H1 (cell line): ENCODE results near the gene PTBP3. TPM values are rescaled to one million over a fixed set of nuclear protein-coding genes. Genes with fewer than 3 reads are reported as not detected.

Source experiments
- CTCF ChIA-PET: fragments of 300-600 bp; sonication (Branson Sonifier 250); formaldehyde crosslinking; loops from one replicate; lab custom pipeline; 2021; ENCODE audit not compliant: partially characterized antibody; lab: Charles Lee
- POLR2A ChIA-PET: fragments of 300-600 bp; sonication (Branson Sonifier 250); formaldehyde crosslinking; loops from one replicate; lab custom pipeline; 2021; ENCODE audit warnings: inconsistent platforms; ENCODE audit not compliant: partially characterized antibody; lab: Charles Lee
- DNase-seq, 2 experiments: peaks; one replicate each; pipeline versions ENCODE4 v3.0.0 to v3.0.0-alpha.2; 2010 to 2022; ENCODE audit warnings: low spot score in 2 of 2, low read depth in 1 of 2, mixed read lengths in 1 of 2
- FAIRE-seq: peaks from 2 replicates; lab custom pipeline; 2011; peaks lifted over from hg19 to GRCh38; lab: Jason Lieb, UNC
- H2AFZ ChIP-seq: 2 replicates; pipeline ENCODE4 v1.8.1; 2012; ENCODE audit warnings: low read length, inconsistent platforms
- H2AK5ac ChIP-seq: 2 replicates; pipeline ENCODE4 v1.6.1; 2013; ENCODE audit warnings: low read depth, low read length
- H2BK120ac ChIP-seq: replicated peaks from 2 replicates; pipeline ENCODE3; 2013; ENCODE audit warnings: low read depth, low read length, inconsistent platforms
- H2BK12ac ChIP-seq: 2 replicates; pipeline ENCODE4 v1.6.1; 2013; ENCODE audit warnings: low read depth, low read length
- H2BK15ac ChIP-seq: 2 replicates; pipeline ENCODE4 v1.6.1; 2013; ENCODE audit warnings: low read length
- H2BK20ac ChIP-seq: 2 replicates; pipeline ENCODE4 v1.6.1; 2013; ENCODE audit warnings: low read length
- H2BK5ac ChIP-seq: 2 replicates; pipeline ENCODE4 v1.6.1; 2013; ENCODE audit warnings: low read depth, low read length
- H3K14ac ChIP-seq: 2 replicates; pipeline ENCODE4 v1.6.1; 2013; ENCODE audit warnings: inconsistent platforms; ENCODE audit not compliant: insufficient read length
- H3K18ac ChIP-seq: 2 replicates; pipeline ENCODE4 v1.6.1; 2013; ENCODE audit warnings: low read length; ENCODE audit errors: extremely low read depth
- H3K23ac ChIP-seq: 2 replicates; pipeline ENCODE4 v1.6.1; 2013; ENCODE audit warnings: inconsistent platforms; ENCODE audit not compliant: insufficient read length
- H3K23me2 ChIP-seq: 2 replicates; pipeline ENCODE4 v1.6.1; 2013; ENCODE audit warnings: low read depth, low read length
- H3K27ac ChIP-seq: 2 replicates; pipeline ENCODE4 v1.6.1; 2011; ENCODE audit warnings: low read depth, low read length, inconsistent platforms
- H3K27me3 ChIP-seq, 4 experiments: replicated peaks in 1 of 4; 1 replicate in 1 of 4; 2 replicates in 3 of 4; pipeline versions ENCODE4 v1.6.1 to v1.8.1; 2011 to 2013; ENCODE audit warnings: low read length in 3 of 4, mild to moderate bottlenecking in 3 of 4, inconsistent platforms in 2 of 4, mixed read lengths in 2 of 4, moderate library complexity in 1 of 4; ENCODE audit not compliant: control insufficient read depth in 3 of 4, insufficient read depth in 3 of 4; ENCODE audit errors: extremely low read depth in 1 of 4
- H3K36me3 ChIP-seq, 4 experiments: 2 replicates each; pipeline versions ENCODE4 v1.6.1 to v1.8.1; 2011 to 2013; ENCODE audit warnings: mild to moderate bottlenecking in 4 of 4, low read length in 3 of 4, moderate library complexity in 2 of 4, control low read depth in 1 of 4, inconsistent platforms in 1 of 4; ENCODE audit not compliant: insufficient read depth in 4 of 4, control insufficient read depth in 2 of 4
- H3K4ac ChIP-seq: replicated peaks from 2 replicates; pipeline ENCODE3; 2013; ENCODE audit warnings: low read length, low read depth, mixed read lengths, inconsistent platforms; ENCODE audit not compliant: insufficient read length
- H3K4me1 ChIP-seq, 4 experiments: replicated peaks in 1 of 4; 1 replicate in 1 of 4; 2 replicates in 3 of 4; pipeline versions ENCODE4 v1.6.1 to v1.8.1; 2011 to 2013; ENCODE audit warnings: low read length in 3 of 4, inconsistent platforms in 2 of 4, mixed read lengths in 1 of 4; ENCODE audit not compliant: insufficient read depth in 4 of 4, control insufficient read depth in 3 of 4
- H3K4me2 ChIP-seq, 2 experiments: 2 replicates each; pipeline versions ENCODE4 v1.6.1 to v1.8.1; 2011 to 2013; ENCODE audit warnings: low read depth in 2 of 2, low read length in 2 of 2, control low read depth in 1 of 2, inconsistent platforms in 1 of 2, mild to moderate bottlenecking in 1 of 2; ENCODE audit not compliant: insufficient read depth in 1 of 2
- H3K4me3 ChIP-seq, 4 experiments: fragments of 200-600, 300-600 bp in 1 of 4; sonication (generic), shearing (Covaris generic), sonication (Bioruptor Twin) in 1 of 4; 2 replicates each; pipeline versions ENCODE4 v1.5.1 to v1.8.1; 2011 to 2016; ENCODE audit warnings: low read length in 4 of 4, low read depth in 3 of 4, control low read depth in 2 of 4, inconsistent platforms in 2 of 4, mild to moderate bottlenecking in 2 of 4, mixed read lengths in 1 of 4, moderate library complexity in 1 of 4; ENCODE audit not compliant: insufficient read depth in 2 of 4; ENCODE audit errors: extremely low read depth in 1 of 4
- H3K56ac ChIP-seq: replicated peaks from 2 replicates; pipeline ENCODE3; 2013; ENCODE audit warnings: low read depth, mild to moderate bottlenecking, mixed read lengths, low read length, inconsistent platforms; ENCODE audit not compliant: insufficient read length
- H3K79me1 ChIP-seq: 2 replicates; pipeline ENCODE4 v1.6.1; 2013; ENCODE audit warnings: low read depth, low read length, control low read depth
- H3K79me2 ChIP-seq, 2 experiments: 2 replicates each; pipeline versions ENCODE4 v1.6.1 to v1.8.1; 2012 to 2013; ENCODE audit warnings: low read length in 2 of 2, mild to moderate bottlenecking in 2 of 2, inconsistent platforms in 1 of 2; ENCODE audit not compliant: insufficient read depth in 2 of 2, control insufficient read depth in 1 of 2
- H3K9ac ChIP-seq, 4 experiments: replicated peaks in 1 of 4; 1 replicate in 1 of 4; 2 replicates in 3 of 4; pipeline versions ENCODE4 v1.6.1 to v1.8.1; 2011 to 2013; ENCODE audit warnings: low read depth in 3 of 4, low read length in 3 of 4, control low read depth in 2 of 4, mild to moderate bottlenecking in 2 of 4, moderate library complexity in 2 of 4, inconsistent platforms in 1 of 4; ENCODE audit errors: extremely low read depth in 1 of 4
- H3K9me3 ChIP-seq, 2 experiments: 2 replicates each; pipeline versions ENCODE4 v1.6.1 to v1.8.1; 2012 to 2013; ENCODE audit warnings: mild to moderate bottlenecking in 2 of 2, moderate library complexity in 2 of 2, control low read depth in 1 of 2, inconsistent platforms in 1 of 2, low read depth in 1 of 2, low read length in 1 of 2, mixed read lengths in 1 of 2; ENCODE audit not compliant: insufficient read depth in 2 of 2
- H4K20me1 ChIP-seq, 2 experiments: replicated peaks in 1 of 2; 2 replicates each; pipeline versions ENCODE3 to v1.8.1; 2011 to 2013; ENCODE audit warnings: inconsistent platforms in 2 of 2, low read length in 2 of 2, mild to moderate bottlenecking in 1 of 2; ENCODE audit not compliant: insufficient read depth in 2 of 2, control insufficient read depth in 1 of 2
- H4K5ac ChIP-seq: 2 replicates; pipeline ENCODE4 v1.6.1; 2013; ENCODE audit warnings: low read length, low read depth, mixed read lengths, inconsistent platforms; ENCODE audit not compliant: insufficient read length
- H4K8ac ChIP-seq: 2 replicates; pipeline ENCODE4 v1.8.0; 2013; ENCODE audit warnings: mild to moderate bottlenecking, moderate library complexity, low read length, inconsistent platforms; ENCODE audit not compliant: insufficient read depth; ENCODE audit errors: extremely low read depth
- H4K91ac ChIP-seq: replicated peaks from 2 replicates; pipeline ENCODE3; 2013; ENCODE audit warnings: low read length, mixed read lengths, inconsistent platforms; ENCODE audit not compliant: insufficient read length
- ATF2 ChIP-seq: IDR thresholded peaks from 2 replicates; pipeline ENCODE4 v1.6.1; 2012; ENCODE audit warnings: low read length, inconsistent platforms
- BACH1 ChIP-seq: IDR thresholded peaks from 2 replicates; pipeline ENCODE4 v1.6.1; 2012; ENCODE audit warnings: low read length, improper control_type of control experiment
- BRCA1 ChIP-seq: IDR thresholded peaks from 2 replicates; pipeline ENCODE4 v1.6.1; 2012; ENCODE audit warnings: low read depth, low read length, improper control_type of control experiment
- CBX5 ChIP-seq: fragments of 300-800, 300-1000 bp; sonication (generic); IDR thresholded peaks from 2 replicates; pipeline ENCODE4 v1.7.1; 2016; ENCODE audit warnings: antibody characterized with exemption, low read length, low read depth
- CREB1 ChIP-seq: IDR thresholded peaks from 2 replicates; pipeline ENCODE4 v1.6.1; 2012; ENCODE audit warnings: inconsistent platforms
- EGR1 ChIP-seq: IDR thresholded peaks from 2 replicates; pipeline ENCODE4 v1.6.1; 2011; ENCODE audit warnings: low read depth, low read length, borderline replicate concordance
- GTF2F1 ChIP-seq: IDR thresholded peaks from 2 replicates; pipeline ENCODE4 v1.6.1; 2012; ENCODE audit warnings: low read depth, low read length, improper control_type of control experiment, borderline replicate concordance
- SAP30 ChIP-seq: fragments of 300-600 bp; sonication (generic); IDR thresholded peaks from 2 replicates; pipeline ENCODE4 v1.7.1; 2012; ENCODE audit warnings: low read length, moderate library complexity, mild to moderate bottlenecking, inconsistent platforms; ENCODE audit not compliant: insufficient read depth, insufficient replicate concordance
- SIRT6 ChIP-seq: IDR thresholded peaks from one replicate; pipeline ENCODE4 v1.7.1; 2012; ENCODE audit warnings: low read length, inconsistent platforms
- TAF1 ChIP-seq: IDR thresholded peaks from 2 replicates; pipeline ENCODE4 v1.6.1; 2011; ENCODE audit warnings: mild to moderate bottlenecking, low read depth, low read length
- TCF12 ChIP-seq: IDR thresholded peaks from 2 replicates; pipeline ENCODE4 v1.6.1; 2011; ENCODE audit warnings: low read depth, mild to moderate bottlenecking, low read length
- WGBS, 2 experiments: shearing (Covaris generic) in 1 of 2; methylation state at CpG; one replicate each; pipeline versions ENCODE4 v1.1.6 to v1.1.7; 2013 to 2015; ENCODE audit warnings: low lambda C conversion rate in 2 of 2, mixed read lengths in 2 of 2, inconsistent platforms in 1 of 2, low coverage in 1 of 2, missing lambda C conversion rate in 1 of 2; ENCODE audit not compliant: insufficient replicate concordance in 2 of 2, insufficient coverage in 1 of 2, insufficient read length in 1 of 2; ENCODE audit errors: extremely low coverage in 1 of 2, missing lambda C conversion rate in 1 of 2; 5-methylcytosine and 5-hydroxymethylcytosine counted together
- polyA plus RNA-seq, 7 experiments: library from polyadenylated mRNA; depleted of rRNA in 3 of 7; stranded (reverse) in 5 of 7; unstranded in 2 of 7; fragments of >200 nt in 5 of 7; fragments of 200-250 nt in 2 of 7; gene quantifications; 1 replicate in 5 of 7; 2 replicates in 1 of 7; 4 replicates in 1 of 7; pipeline versions ENCODE4 v1.2.1 to v1.2.3, GENCODE V29; 2011 to 2013; ENCODE audit warnings: missing spikeins in 2 of 7, mixed read lengths in 2 of 7
- total RNA-seq: library from RNA; stranded (reverse); fragmentation: NEBNext Ultra II Directional; extraction: Animal tissue kit (Norgen Biotek cat#: 25700); gene quantifications from 2 replicates; pipeline ENCODE4 v1.2.1, GENCODE V29; 2021

Gene PTBP3
- total and polyA plus RNA-seq, 2 of the 8 experiments (the other 6 are each of a cell fraction or from before 2014, with no cell fraction given), result 51.0 to 124 TPM

GRCh38 chr9:112360047-112360804, 26.8 kb upstream of the PTBP3 start:
- POLR2A ChIA-PET, result interaction anchor here (1.8 kb wide), 2 partner anchors 12 to 18 kb away, joined by 4 read pairs; no protein-coding TSS in a partner anchor
- no peak overlapping the region for H2BK12ac ChIP-seq
- H3K4ac ChIP-seq, result no peak overlapping the region
- no peak overlapping the region for H3K9ac ChIP-seq
- H3K27ac ChIP-seq, result no peak overlapping the region
- WGBS, 2 experiments, result 94% methylated on average over 5 of the region's 5 CpGs; no CpG with 5 or more reads in 1 of the 2 experiments
- no peak overlapping the region for H2BK20ac ChIP-seq
- no peak overlapping the region for H3K14ac ChIP-seq
- no peak overlapping the region for H2BK15ac ChIP-seq
- no peaks in the 10 kb centered on the region for H3K79me1 ChIP-seq
- FAIRE-seq, result no peak
- no peak overlapping the region for H2BK5ac ChIP-seq
- H4K5ac ChIP-seq, result no peak overlapping the region
- H2BK120ac ChIP-seq, result no peak overlapping the region
- no peak overlapping the region for H2AK5ac ChIP-seq
- DNase-seq, result no peak
- H3K23me2 ChIP-seq, result no peaks in the 10 kb centered on the region
- H4K91ac ChIP-seq, result no peak overlapping the region
- CTCF ChIA-PET, result interaction anchor here (0.6 to 5.1 kb wide), 29 partner anchors 9 to 345 kb away, joined by 3 to 69 read pairs (median 4); partner anchors contain the start of gene HSDL2
- H3K4me1 ChIP-seq, result no peaks in the 10 kb centered on the region
- no peaks in the 10 kb centered on the region for H3K36me3 ChIP-seq
- H3K4me2 ChIP-seq, result no peak overlapping the region
- no peak overlapping the region for H2AFZ ChIP-seq
- H4K8ac ChIP-seq, result no peak overlapping the region
- H3K4me3 ChIP-seq, result no peak overlapping the region
- H3K18ac ChIP-seq, result no peak overlapping the region
- H3K9me3 ChIP-seq, result 0 out of 4 replicates have a peak, but pooled peaks cover 2% of the 10 kb centered on the region in 2 experiments
- H3K79me2 ChIP-seq, result no peaks in the 10 kb centered on the region
- no peaks in the 10 kb centered on the region for H3K27me3 ChIP-seq
- no peak overlapping the region for H3K23ac ChIP-seq
- H4K20me1 ChIP-seq, result no peaks in the 10 kb centered on the region
- no peak overlapping the region for H3K56ac ChIP-seq
- TF ChIP-seq CBX5 (no peak), SAP30 (no peak), TAF1 (no peak), BACH1 (no peak), GTF2F1 (no peak), ATF2 (no peak), BRCA1 (no peak), SIRT6 (no peak), EGR1 (no peak), CREB1 (no peak), TCF12 (no peak)
